ENCODE measurements around the gene GMPR2.

Gene GMPR2

GRCh38 chr14:24187539-24187915 lies 45.2 kb upstream of the GMPR2 start:
- no peak for TF ChIP-seq REST (IDR thresholded peaks at IDR 0.05; ENCODE audit: low read depth)
- TF ChIP-seq EP300 (IDR thresholded peaks at IDR 0.05; ENCODE audit: borderline replicate concordance), result no peak
- no peak for TF ChIP-seq TCF12 (IDR thresholded peaks at IDR 0.05; ENCODE audit: low read depth)
- TF ChIP-seq, protein P1, sequence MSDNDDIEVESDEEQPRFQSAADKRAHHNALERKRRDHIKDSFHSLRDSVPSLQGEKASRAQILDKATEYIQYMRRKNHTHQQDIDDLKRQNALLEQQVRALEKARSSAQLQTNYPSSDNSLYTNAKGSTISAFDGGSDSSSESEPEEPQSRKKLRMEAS (IDR thresholded peaks at IDR 0.05), result no peak
- no peak for TF ChIP-seq TEAD4 (IDR thresholded peaks at IDR 0.05)
- no peak for TF ChIP-seq TAF1 (IDR thresholded peaks at IDR 0.05; ENCODE audit: low read depth)
- TF ChIP-seq CEBPB (IDR thresholded peaks at IDR 0.05), result no peak
- no peak for TF ChIP-seq EGR1 (IDR thresholded peaks at IDR 0.05)
- no peak for TF ChIP-seq NFIC (IDR thresholded peaks at IDR 0.05)
- TF ChIP-seq ZBTB7A (IDR thresholded peaks at IDR 0.05; ENCODE audit: low read depth), result no peak
- TF ChIP-seq, protein P2, sequence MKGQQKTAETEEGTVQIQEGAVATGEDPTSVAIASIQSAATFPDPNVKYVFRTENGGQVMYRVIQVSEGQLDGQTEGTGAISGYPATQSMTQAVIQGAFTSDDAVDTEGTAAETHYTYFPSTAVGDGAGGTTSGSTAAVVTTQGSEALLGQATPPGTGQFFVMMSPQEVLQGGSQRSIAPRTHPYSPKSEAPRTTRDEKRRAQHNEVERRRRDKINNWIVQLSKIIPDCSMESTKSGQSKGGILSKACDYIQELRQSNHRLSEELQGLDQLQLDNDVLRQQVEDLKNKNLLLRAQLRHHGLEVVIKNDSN (IDR thresholded peaks at IDR 0.05), result no peak
- TF ChIP-seq YY1 (IDR thresholded peaks at IDR 0.05; ENCODE audit: low read depth), result no peak
- no peak for TF ChIP-seq CREB1 (IDR thresholded peaks at IDR 0.05; ENCODE audit: low read depth)
- TF ChIP-seq FOXM1 (IDR thresholded peaks at IDR 0.05; ENCODE audit: borderline replicate concordance, low read depth), result no peak
- TF ChIP-seq RAD21 (IDR thresholded peaks at IDR 0.05; ENCODE audit: low read depth), result no peak

GRCh38 chr14:24188251-24189058 lies 44.3 kb upstream of the GMPR2 start, which contains the start of gene IPO4:
TSS of gene IPO4 (minus strand) at chr14:24188816. CDS start at chr14:24188787, 29 bp downstream.
- TF ChIP-seq TAF1 (IDR thresholded peaks at IDR 0.05; ENCODE audit: low read depth) (peak; percentile 97), TCF12 (IDR thresholded peaks at IDR 0.05; ENCODE audit: low read depth) (peak; percentile 85), EGR1 (IDR thresholded peaks at IDR 0.05) (peak; percentile 64), RAD21 (IDR thresholded peaks at IDR 0.05; ENCODE audit: low read depth) (peak; percentile 13; the same call in 1 of the 2 replicates), NFIC (IDR thresholded peaks at IDR 0.05) (peak; percentile 40; the same call in 1 of the 2 replicates), CEBPB (IDR thresholded peaks at IDR 0.05) (no peak), YY1 (IDR thresholded peaks at IDR 0.05; ENCODE audit: low read depth) (peak; percentile 84), EP300 (IDR thresholded peaks at IDR 0.05; ENCODE audit: borderline replicate concordance) (peak; percentile 62), REST (IDR thresholded peaks at IDR 0.05; ENCODE audit: low read depth) (0 out of 2 replicates have a peak, but pooled peaks have one; percentile 25), CREB1 (IDR thresholded peaks at IDR 0.05; ENCODE audit: low read depth) (peak; percentile 40; the same call in 1 of the 2 replicates), ZBTB7A (IDR thresholded peaks at IDR 0.05; ENCODE audit: low read depth) (peak; percentile 93), FOXM1 (IDR thresholded peaks at IDR 0.05; ENCODE audit: borderline replicate concordance, low read depth) (peak; percentile 48; the same call in 1 of the 2 replicates), TEAD4 (IDR thresholded peaks at IDR 0.05) (peak; percentile 49)
- TF ChIP-seq, protein P2 (IDR thresholded peaks at IDR 0.05), result peak; percentile 90
- TF ChIP-seq, protein P1 (IDR thresholded peaks at IDR 0.05), result peak; percentile 99

DNA sequence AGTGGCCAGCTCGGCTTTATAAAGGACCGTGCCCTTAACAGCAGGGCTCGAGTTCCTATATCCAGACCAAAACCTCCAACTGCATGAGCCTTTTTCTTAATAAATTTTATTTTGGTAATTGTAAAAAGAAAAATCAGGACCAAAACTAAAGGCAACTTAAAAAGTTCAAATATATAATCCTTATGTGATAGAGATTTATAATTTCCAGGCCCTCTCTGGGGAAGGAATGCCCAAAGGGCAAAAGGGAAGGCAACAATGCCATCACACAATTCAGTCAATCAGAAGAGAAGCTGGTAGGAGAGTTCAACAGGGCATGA lies 43.7 kb upstream of the GMPR2 start:
- no peak for TF ChIP-seq EP300 (IDR thresholded peaks at IDR 0.05; ENCODE audit: borderline replicate concordance)
- no peak for TF ChIP-seq CEBPB (IDR thresholded peaks at IDR 0.05)
- TF ChIP-seq RAD21 (IDR thresholded peaks at IDR 0.05; ENCODE audit: low read depth), result no peak
- no peak for TF ChIP-seq ZBTB7A (IDR thresholded peaks at IDR 0.05; ENCODE audit: low read depth)
- TF ChIP-seq TCF12 (IDR thresholded peaks at IDR 0.05; ENCODE audit: low read depth), result no peak
- TF ChIP-seq EGR1 (IDR thresholded peaks at IDR 0.05), result no peak
- no peak for TF ChIP-seq YY1 (IDR thresholded peaks at IDR 0.05; ENCODE audit: low read depth)
- TF ChIP-seq, protein P1 (IDR thresholded peaks at IDR 0.05), result no peak

DNA sequence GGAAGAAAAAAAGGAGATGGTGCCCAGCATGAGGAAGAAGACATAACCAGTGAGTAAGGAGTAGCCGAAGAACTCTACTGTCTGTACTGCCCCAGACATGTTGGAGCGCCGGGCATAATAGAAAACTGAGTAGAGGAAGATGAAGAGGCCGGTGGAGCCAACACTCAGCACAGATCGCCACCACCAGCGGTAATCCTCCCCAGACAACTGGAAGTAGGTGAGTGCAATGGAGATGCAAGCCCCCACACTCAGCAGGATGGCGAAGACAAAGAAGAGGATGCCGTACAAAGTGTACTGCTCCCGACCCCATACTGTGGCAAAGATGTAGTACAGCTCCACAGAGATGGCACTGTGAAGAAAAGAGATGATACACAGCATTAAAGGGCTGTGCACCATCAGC lies 43.3 kb upstream of the GMPR2 start:
- TF ChIP-seq YY1 (IDR thresholded peaks at IDR 0.05; ENCODE audit: low read depth) (no peak), ZBTB7A (IDR thresholded peaks at IDR 0.05; ENCODE audit: low read depth) (no peak), REST (IDR thresholded peaks at IDR 0.05; ENCODE audit: low read depth) (no peak), FOXM1 (IDR thresholded peaks at IDR 0.05; ENCODE audit: borderline replicate concordance, low read depth) (no peak), CEBPB (IDR thresholded peaks at IDR 0.05) (no peak), TCF12 (IDR thresholded peaks at IDR 0.05; ENCODE audit: low read depth) (no peak), TEAD4 (IDR thresholded peaks at IDR 0.05) (no peak), EP300 (IDR thresholded peaks at IDR 0.05; ENCODE audit: borderline replicate concordance) (no peak), TAF1 (IDR thresholded peaks at IDR 0.05; ENCODE audit: low read depth) (no peak), RAD21 (IDR thresholded peaks at IDR 0.05; ENCODE audit: low read depth) (no peak), EGR1 (IDR thresholded peaks at IDR 0.05) (no peak), CREB1 (IDR thresholded peaks at IDR 0.05; ENCODE audit: low read depth) (no peak), NFIC (IDR thresholded peaks at IDR 0.05) (no peak)
- TF ChIP-seq, protein P2 (IDR thresholded peaks at IDR 0.05), result no peak
- TF ChIP-seq, protein P1 (IDR thresholded peaks at IDR 0.05), result no peak
